Measurements from ENCODE around the gene FANK1.
"Not testable (repeated sequence)": the region's sequence is repeated elsewhere in the genome, so short reads cannot be mapped to it uniquely, and the experiment has no call there.

FANK1 gene

GRCh38 chr10:126034586-126034985 is 138.2 kb downstream of the FANK1 start:
- ATAC-seq = no peak

- ATAC-seq = no peak
Measured at GRCh38 chr10:126036515-126036914, 140.2 kb downstream of the FANK1 start.

GRCh38 chr10:126037946-126038345 is 141.6 kb downstream of the FANK1 start:
- ATAC-seq = no peak

- ATAC-seq = no peak
Measured at GRCh38 chr10:126041117-126041516, 144.8 kb downstream of the FANK1 start.

GRCh38 chr10:126041804-126042231 is 145.5 kb downstream of the FANK1 start:
- ATAC-seq = peak; percentile 95 to 97

- peak; percentile 8 to 25 for ATAC-seq
Measured at GRCh38 chr10:126042354-126042753, 146.0 kb downstream of the FANK1 start.

- ATAC-seq = no peak
Measured at GRCh38 chr10:126042906-126043305, 146.5 kb downstream of the FANK1 start.

- ATAC-seq = no peak
Measured at GRCh38 chr10:126043389-126043788, 147.0 kb downstream of the FANK1 start.

GRCh38 chr10:126045861-126046260 is 149.5 kb downstream of the FANK1 start:
- no peak for ATAC-seq

GRCh38 chr10:126046831-126047230 is 150.5 kb downstream of the FANK1 start:
- ATAC-seq = no peak

GRCh38 chr10:126047749-126048148 is 151.4 kb downstream of the FANK1 start:
- ATAC-seq = not testable (repeated sequence)

GRCh38 chr10:126049759-126050700 is 153.7 kb downstream of the FANK1 start:
- no peak for ATAC-seq

GRCh38 chr10:126052171-126052570 is 155.8 kb downstream of the FANK1 start:
- ATAC-seq = no peak

- no peak for ATAC-seq
Measured at GRCh38 chr10:126054191-126054590, 157.8 kb downstream of the FANK1 start.

- no peak for ATAC-seq
Measured at GRCh38 chr10:126057494-126057893, 161.1 kb downstream of the FANK1 start.

- ATAC-seq = no peak
Measured at GRCh38 chr10:126058104-126058503, 161.7 kb downstream of the FANK1 start.

- ATAC-seq = no peak
Measured at GRCh38 chr10:126058507-126058906, 162.1 kb downstream of the FANK1 start.

All from activated CD4-positive, CD25-positive, alpha-beta regulatory T cell treated with anti-CD3 and anti-CD28 coated beads, Interleukin-2, amount 50 U/mL, for 24 hours (primary cell).